GM10248 (cell line): Measurements from ENCODE around the gene WSB2.
"Not testable (repeated sequence)": the region's sequence is repeated elsewhere in the genome, so short reads cannot be mapped to it uniquely, and the experiment has no call there.

Source experiments
- CTCF ChIA-PET: fragments of 300-600 bp; sonication (Branson Sonifier 250); formaldehyde crosslinking; extraction: SDS; loops from one replicate; lab custom pipeline; 2021; ENCODE audit warnings: antibody characterized with exemption; lab: Yijun Ruan, JAX
- POLR2A ChIA-PET: fragments of 350-650 bp; sonication (Branson Sonifier 250); formaldehyde crosslinking; extraction: SDS; loops from one replicate; lab custom pipeline; 2020; ENCODE audit warnings: antibody characterized with exemption; lab: Yijun Ruan, JAX
- DNase-seq: peaks from one replicate; pipeline ENCODE4 v3.0.0; 2012; ENCODE audit errors: extremely low spot score
- TF ChIP-seq, protein P1 (sequence below): IDR thresholded peaks from 2 replicates; pipeline ENCODE4 v1.5.1; 2012; ENCODE audit warnings: mild to moderate bottlenecking, low read depth; ENCODE audit errors: extremely low read depth, missing control alignments, control extremely low read depth

WSB2 gene

DNA sequence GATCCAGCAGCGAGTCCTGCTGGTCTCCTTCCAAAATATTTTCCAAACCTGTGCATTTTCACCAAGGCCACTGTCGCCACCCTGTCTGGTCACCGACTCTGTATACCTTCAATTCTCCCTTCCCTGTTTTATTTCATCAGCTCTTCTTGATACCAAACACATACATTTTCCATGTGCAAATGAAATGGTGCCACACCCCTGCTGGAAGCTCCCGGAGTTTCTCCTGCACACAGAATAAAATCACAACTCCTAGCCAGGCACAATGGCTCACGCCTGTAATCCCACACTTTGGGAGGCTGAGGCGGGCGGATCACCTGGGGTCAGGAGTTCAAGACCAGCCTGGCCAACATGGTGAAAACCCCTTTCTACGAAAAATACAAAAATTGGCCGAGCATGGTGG, 28.8 kb upstream of the WSB2 start:
- no peak for DNase-seq
- TF ChIP-seq, protein P1, sequence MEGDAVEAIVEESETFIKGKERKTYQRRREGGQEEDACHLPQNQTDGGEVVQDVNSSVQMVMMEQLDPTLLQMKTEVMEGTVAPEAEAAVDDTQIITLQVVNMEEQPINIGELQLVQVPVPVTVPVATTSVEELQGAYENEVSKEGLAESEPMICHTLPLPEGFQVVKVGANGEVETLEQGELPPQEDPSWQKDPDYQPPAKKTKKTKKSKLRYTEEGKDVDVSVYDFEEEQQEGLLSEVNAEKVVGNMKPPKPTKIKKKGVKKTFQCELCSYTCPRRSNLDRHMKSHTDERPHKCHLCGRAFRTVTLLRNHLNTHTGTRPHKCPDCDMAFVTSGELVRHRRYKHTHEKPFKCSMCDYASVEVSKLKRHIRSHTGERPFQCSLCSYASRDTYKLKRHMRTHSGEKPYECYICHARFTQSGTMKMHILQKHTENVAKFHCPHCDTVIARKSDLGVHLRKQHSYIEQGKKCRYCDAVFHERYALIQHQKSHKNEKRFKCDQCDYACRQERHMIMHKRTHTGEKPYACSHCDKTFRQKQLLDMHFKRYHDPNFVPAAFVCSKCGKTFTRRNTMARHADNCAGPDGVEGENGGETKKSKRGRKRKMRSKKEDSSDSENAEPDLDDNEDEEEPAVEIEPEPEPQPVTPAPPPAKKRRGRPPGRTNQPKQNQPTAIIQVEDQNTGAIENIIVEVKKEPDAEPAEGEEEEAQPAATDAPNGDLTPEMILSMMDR, result no peak
- ChIA-PET POLR2A (no interaction called here), CTCF (no interaction called here)

GRCh38 chr12:118082161-118082560, 21.2 kb upstream of the WSB2 start:
- DNase-seq, result no peak
- POLR2A ChIA-PET, result no interaction called here
- CTCF ChIA-PET, result interaction anchor here (0.8 to 1.5 kb wide), 3 partner anchors 9 to 225 kb away, joined by 3 to 8 read pairs (median 3); no protein-coding TSS in a partner anchor
- TF ChIP-seq, protein P1, result no peak

- DNase-seq, POLR2A ChIA-PET: not testable (repeated sequence)
- CTCF ChIA-PET, result interaction anchor here (0.8 to 1.5 kb wide), 2 partner anchors 8 to 224 kb away, joined by 3 to 8 read pairs; no protein-coding TSS in a partner anchor
These were observed 20.5 kb upstream of the WSB2 start for GRCh38 chr12:118081521-118081920.

DNA sequence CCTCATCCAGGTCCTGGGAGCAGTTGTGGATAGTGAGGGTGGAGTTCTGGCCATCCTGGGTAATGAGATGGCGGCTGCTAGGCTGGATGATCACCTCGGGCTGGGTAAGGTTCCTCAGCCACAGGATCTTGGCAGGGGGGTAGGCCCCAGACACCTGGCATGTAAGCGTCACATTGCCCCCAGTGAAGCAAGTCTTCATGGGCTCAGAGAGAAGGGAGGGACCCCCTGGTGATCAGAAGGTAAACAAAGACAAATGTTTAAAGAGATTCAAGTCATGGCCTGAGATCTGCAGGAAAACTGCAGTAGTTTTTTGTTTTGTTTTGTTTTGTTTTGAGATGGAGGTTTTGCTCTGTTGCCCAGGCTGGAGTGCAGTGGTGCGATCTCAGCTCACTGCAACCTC, 12.8 kb upstream of the WSB2 start:
- no peak for DNase-seq
- ChIA-PET CTCF (interaction anchor here (1.1 to 2.5 kb wide), 4 partner anchors 8 to 302 kb away, joined by 3 to 14 read pairs (median 4); partner anchors contain the start of gene SUDS3), POLR2A (no interaction called here)
- TF ChIP-seq, protein P1, result no peak

DNA sequence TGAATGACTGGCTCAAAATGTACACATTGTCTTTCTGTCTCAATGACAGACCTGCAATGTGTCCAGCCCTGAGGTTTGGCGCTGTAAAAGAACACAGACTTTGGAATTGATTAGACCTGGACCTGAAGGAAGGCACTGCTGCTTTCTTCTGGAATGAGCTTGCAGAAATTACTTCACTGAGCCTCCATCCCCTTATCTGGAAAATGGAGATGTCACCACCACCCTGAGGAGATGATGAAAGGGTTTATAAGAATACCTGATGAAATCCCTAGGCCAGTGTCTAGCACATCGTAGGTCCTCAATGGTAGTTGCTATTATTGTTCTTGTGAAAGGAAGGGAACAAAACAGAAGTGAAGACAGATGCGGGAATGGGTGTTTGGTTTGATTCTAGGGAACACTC, 9.7 kb upstream of the WSB2 start:
- no peak for DNase-seq
- POLR2A ChIA-PET, result no interaction called here
- TF ChIP-seq, protein P1, result no peak
- CTCF ChIA-PET, result interaction anchor here (1.2 to 1.3 kb wide), 2 partner anchors 8 to 38 kb away, joined by 3 read pairs; no protein-coding TSS in a partner anchor

- DNase-seq, result no peak
- ChIA-PET CTCF (interaction anchor here (1.3 to 6.9 kb wide), 2 partner anchors 11 to 13 kb away, joined by 4 to 73 read pairs; no protein-coding TSS in a partner anchor), POLR2A (no interaction called here)
- TF ChIP-seq, protein P1, result no peak
These were observed 7.5 kb upstream of the WSB2 start for GRCh38 chr12:118068445-118068844.

DNA sequence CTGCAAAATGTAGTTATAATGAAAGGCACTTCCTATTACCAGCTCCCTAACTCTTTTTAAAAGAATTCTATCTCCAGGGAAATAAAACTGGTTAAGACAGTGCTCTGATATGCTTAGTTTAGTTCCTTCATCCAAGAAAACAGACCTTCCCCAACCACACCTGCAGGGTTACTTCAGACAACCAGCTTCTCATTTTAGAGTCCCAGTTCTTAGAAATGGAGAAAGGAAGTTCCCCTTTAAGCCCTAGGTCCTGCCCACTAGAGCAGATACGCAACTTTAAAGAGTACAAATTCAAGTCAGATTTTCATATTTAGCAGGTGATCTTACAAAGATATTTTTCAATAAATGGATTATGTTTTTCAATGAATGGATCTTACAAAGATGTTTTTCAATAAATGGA, 4.4 kb upstream of the WSB2 start:
- no peak for DNase-seq
- TF ChIP-seq, protein P1, result no peak
- POLR2A ChIA-PET, result no interaction called here
- CTCF ChIA-PET, result interaction anchor here (1.1 to 6.9 kb wide), 16 partner anchors 8 to 208 kb away, joined by 3 to 73 read pairs (median 4); no protein-coding TSS in a partner anchor
